LoVo (cell line): ENCODE measurements around the gene PAM.
A peak's percentile ranks its signal among the peaks of the same experiment; 100 is the strongest.

Experiments used
- DNase-seq: peaks from one replicate; pipeline ENCODE4 v3.0.0-alpha.2; 2016; ENCODE audit warnings: low spot score

The PAM gene

GRCh38 chr5:102860035-102860434, 104.9 kb downstream of the PAM start:
- no peak for DNase-seq

- no peak for DNase-seq
Observed at GRCh38 chr5:102863058-102863457, 108.0 kb downstream of the PAM start.

- DNase-seq, result peak; percentile 46
Observed at GRCh38 chr5:102863764-102864560, 108.9 kb downstream of the PAM start.

GRCh38 chr5:102865171-102865509, 110.0 kb downstream of the PAM start:
- DNase-seq, result no peak

GRCh38 chr5:102865510-102866236, 110.6 kb downstream of the PAM start:
- peak; percentile 59 for DNase-seq

GRCh38 chr5:102866237-102866600, 111.1 kb downstream of the PAM start:
- no peak for DNase-seq

GRCh38 chr5:102867992-102868662, 113.0 kb downstream of the PAM start:
- DNase-seq, result peak; percentile 11

GRCh38 chr5:102869230-102869629, 114.1 kb downstream of the PAM start:
- no peak for DNase-seq

- DNase-seq, result no peak
Observed at GRCh38 chr5:102873379-102873932, 118.4 kb downstream of the PAM start.

GRCh38 chr5:102874054-102874453, 118.9 kb downstream of the PAM start:
- no peak for DNase-seq

GRCh38 chr5:102875721-102876123, 120.6 kb downstream of the PAM start:
- DNase-seq, result no peak

- DNase-seq, result no peak
Observed at GRCh38 chr5:102876610-102877009, 121.5 kb downstream of the PAM start.

- no peak for DNase-seq
Observed at GRCh38 chr5:102879741-102880140, 124.6 kb downstream of the PAM start.

- no peak for DNase-seq
Observed at GRCh38 chr5:102886586-102886985, 131.5 kb downstream of the PAM start.

- no peak for DNase-seq
Observed at GRCh38 chr5:102888483-102888882, 133.4 kb downstream of the PAM start.

- DNase-seq, result no peak
Observed at GRCh38 chr5:102889033-102889432, 133.9 kb downstream of the PAM start.

GRCh38 chr5:102890133-102890532, 135.0 kb downstream of the PAM start:
- DNase-seq, result no peak

GRCh38 chr5:102891175-102891574, 136.1 kb downstream of the PAM start:
- DNase-seq, result no peak

- no peak for DNase-seq
Observed at GRCh38 chr5:102893942-102894341, 138.8 kb downstream of the PAM start.

- no peak for DNase-seq
Observed at GRCh38 chr5:102895234-102895633, 140.1 kb downstream of the PAM start.

- DNase-seq, result no peak
Observed at GRCh38 chr5:102895976-102896375, 140.9 kb downstream of the PAM start.

GRCh38 chr5:102901424-102902134, 146.5 kb downstream of the PAM start:
- DNase-seq, result no peak
